IPS DF 6.9 (cell line): ENCODE results near the gene EXOC6B.

Experiments
- DNase-seq: peaks from one replicate; pipeline ENCODE4 v3.0.0-alpha.2; 2013; ENCODE audit warnings: low read depth, low spot score
- H3K27ac ChIP-seq: one replicate; pipeline ENCODE4 v1.5.1; 2013; ENCODE audit warnings: low read length, control low read depth
- H3K27me3 ChIP-seq: 2 replicates; pipeline ENCODE4 v1.6.1; 2013; ENCODE audit warnings: mild to moderate bottlenecking, low read length; ENCODE audit not compliant: control insufficient read depth, insufficient read depth
- H3K36me3 ChIP-seq: 2 replicates; pipeline ENCODE4 v1.6.1; 2013; ENCODE audit warnings: low read length; ENCODE audit not compliant: control insufficient read depth, insufficient read depth
- H3K4me1 ChIP-seq: 2 replicates; pipeline ENCODE4 v1.6.1; 2013; ENCODE audit warnings: low read length; ENCODE audit not compliant: control insufficient read depth, insufficient read depth
- H3K4me3 ChIP-seq: 2 replicates; pipeline ENCODE4 v1.5.1; 2013; ENCODE audit warnings: mild to moderate bottlenecking, low read length
- H3K9me3 ChIP-seq: 2 replicates; pipeline ENCODE4 v1.6.1; 2013; ENCODE audit warnings: low read length, inconsistent platforms; ENCODE audit not compliant: control insufficient read depth, insufficient read depth
- WGBS: extraction: QIAGEN DNeasy Blood & Tissue Kit; methylation state at CpG from one replicate; pipeline ENCODE4 v1.1.7; 2013; ENCODE audit warnings: mixed read lengths, missing lambda C conversion rate; ENCODE audit not compliant: insufficient read length, insufficient coverage; 5-methylcytosine and 5-hydroxymethylcytosine counted together

Gene EXOC6B

DNA sequence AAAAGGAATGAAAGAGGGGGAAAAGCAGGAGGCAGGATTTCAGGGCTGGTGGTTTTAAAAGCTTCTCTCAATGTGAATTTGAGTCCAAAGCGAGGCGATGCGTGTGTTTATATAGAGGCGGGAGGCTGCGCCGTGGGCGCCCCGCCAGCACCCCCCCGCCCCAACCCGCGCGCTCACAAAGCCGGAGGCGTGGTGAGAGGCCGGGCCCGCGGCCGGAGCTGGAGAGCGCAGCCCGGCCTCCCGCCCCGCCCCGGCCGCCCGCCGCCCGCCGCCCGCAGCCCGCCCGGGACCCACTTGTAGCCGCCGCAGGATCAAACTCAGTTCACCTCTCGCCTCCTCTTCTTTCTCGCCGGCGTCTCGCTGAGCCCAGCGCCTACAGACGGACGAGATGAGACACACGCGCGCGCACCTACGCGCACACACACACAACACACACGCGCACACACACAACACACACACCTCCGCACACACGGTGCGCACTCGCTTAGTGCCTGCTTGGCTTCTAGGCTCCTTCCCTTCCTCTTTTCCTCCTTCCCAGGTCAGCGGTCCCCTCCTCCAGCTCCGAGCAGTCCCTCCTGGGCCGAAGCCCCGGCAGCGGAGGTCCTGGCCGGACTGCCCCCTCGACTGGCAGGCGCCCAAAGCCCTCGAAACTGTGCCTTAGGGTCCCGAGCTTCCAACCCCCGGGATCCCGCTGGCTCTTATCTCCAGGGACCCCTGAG is 676.8 kb downstream of the EXOC6B start:
- DNase-seq: no peak
- Histone ChIP-seq H3K36me3 (no peaks in the 10 kb centered on the region), H3K9me3 (no peaks in the 10 kb centered on the region), H3K27me3 (peaks cover 50% of the 10 kb centered on the region), H3K4me3 (peak overlapping the region; percentile 52; the same call in 1 of the 2 replicates), H3K27ac (no peak overlapping the region), H3K4me1 (peaks cover 10% of the 10 kb centered on the region)
- no CpG with 5 or more reads among the region's 65 CpGs for WGBS

DNA sequence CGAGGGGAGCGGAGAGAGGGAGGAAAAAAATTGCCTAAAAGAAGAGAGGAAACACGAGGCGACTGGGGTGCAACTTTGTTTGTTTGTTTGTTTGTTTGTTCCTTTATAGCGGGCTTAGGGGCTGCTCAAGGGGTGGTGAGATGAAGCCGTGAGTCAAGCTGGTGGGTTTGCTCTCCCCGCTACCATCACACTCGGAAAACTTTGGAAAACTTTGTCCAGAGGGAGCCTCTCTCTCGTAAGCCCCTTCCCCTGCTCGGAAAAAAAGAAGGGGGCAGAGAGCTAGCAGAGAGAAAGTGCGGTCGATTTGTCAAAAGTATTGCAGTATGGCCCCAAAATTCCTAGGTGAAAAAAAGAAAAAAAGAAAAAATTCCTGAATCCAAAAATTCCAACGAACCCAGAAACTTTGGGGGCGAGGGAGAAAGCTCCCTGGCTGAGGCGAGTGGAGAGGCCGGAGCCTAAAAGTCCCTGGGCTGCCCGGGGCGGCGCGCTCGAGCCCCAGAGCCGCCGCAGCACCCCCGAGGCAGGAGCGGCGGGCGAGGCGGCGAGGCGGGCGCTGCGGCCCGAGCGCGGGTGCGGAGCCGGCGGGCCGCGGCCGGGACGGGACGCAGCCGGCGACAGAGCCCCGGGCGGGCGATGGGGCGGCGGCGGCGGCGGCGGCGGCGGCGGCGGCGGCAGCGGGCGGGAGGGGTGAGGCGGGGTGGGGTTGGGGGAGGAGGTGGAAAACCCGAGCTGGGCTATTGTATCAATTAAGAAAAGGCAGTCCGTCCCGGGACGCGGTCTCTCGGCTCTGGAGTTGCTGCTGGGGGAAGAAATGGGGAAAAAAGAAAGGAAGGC is 677.6 kb downstream of the EXOC6B start:
- no peak for DNase-seq
- Histone ChIP-seq H3K4me1 (peaks cover 12% of the 10 kb centered on the region), H3K27ac (no peak overlapping the region), H3K9me3 (no peaks in the 10 kb centered on the region), H3K4me3 (peak overlapping the region; percentile 16; the same call in 1 of the 2 replicates), H3K36me3 (no peaks in the 10 kb centered on the region), H3K27me3 (peaks cover 57% of the 10 kb centered on the region)
- WGBS: no CpG with 5 or more reads among the region's 68 CpGs

DNA sequence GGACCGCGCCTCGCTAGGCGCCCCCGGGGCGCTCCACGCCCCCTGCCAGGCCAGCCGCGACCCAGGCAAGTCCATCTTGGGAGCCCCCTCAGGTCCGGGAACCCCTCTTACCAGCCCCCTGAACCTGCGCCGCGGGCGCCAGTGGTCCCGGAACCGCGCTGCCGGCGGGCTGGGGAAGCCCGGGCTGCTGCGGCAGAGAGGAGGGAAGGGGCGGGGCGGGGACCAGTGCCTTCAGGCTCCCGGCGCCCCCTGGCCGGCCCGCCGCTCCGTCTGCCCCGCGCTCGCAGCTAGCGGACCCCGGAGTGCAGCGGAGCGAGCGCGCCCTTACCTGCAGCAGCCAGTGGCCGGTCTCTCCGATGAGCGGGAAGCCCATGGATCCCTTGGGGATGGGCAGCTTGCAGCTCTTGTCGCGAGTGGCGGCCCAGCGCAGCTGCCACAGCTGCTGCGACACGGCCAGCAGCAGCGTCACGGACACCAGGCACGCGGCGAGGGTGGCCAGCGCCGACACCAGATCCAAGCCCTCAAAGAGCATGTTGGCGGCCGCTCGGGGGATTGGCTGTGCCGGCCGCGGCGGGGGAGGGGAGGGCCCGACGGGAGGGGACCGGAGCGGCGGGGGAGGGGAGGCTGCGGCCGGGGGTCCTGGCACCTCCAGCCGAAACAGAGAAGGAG is 678.4 kb downstream of the EXOC6B start, which contains the start of gene CYP26B1:
Gene CYP26B1, minus strand, starts transcription at position 560 of the 669 bp plus-strand sequence. Its CDS starts 28 bp downstream, at position 532.
- H3K4me1 ChIP-seq: peaks cover 13% of the 10 kb centered on the region
- peaks cover 64% of the 10 kb centered on the region for H3K27me3 ChIP-seq
- no peaks in the 10 kb centered on the region for H3K9me3 ChIP-seq
- no peak for DNase-seq
- no peak within 1 kb of the TSS for H3K27ac ChIP-seq
- WGBS: no CpG with 5 or more reads among the region's 69 CpGs
- peak within 1 kb of the TSS; percentile 41; the same call in 1 of the 2 replicates for H3K4me3 ChIP-seq
- H3K36me3 ChIP-seq: no peaks in the 10 kb centered on the region

DNA sequence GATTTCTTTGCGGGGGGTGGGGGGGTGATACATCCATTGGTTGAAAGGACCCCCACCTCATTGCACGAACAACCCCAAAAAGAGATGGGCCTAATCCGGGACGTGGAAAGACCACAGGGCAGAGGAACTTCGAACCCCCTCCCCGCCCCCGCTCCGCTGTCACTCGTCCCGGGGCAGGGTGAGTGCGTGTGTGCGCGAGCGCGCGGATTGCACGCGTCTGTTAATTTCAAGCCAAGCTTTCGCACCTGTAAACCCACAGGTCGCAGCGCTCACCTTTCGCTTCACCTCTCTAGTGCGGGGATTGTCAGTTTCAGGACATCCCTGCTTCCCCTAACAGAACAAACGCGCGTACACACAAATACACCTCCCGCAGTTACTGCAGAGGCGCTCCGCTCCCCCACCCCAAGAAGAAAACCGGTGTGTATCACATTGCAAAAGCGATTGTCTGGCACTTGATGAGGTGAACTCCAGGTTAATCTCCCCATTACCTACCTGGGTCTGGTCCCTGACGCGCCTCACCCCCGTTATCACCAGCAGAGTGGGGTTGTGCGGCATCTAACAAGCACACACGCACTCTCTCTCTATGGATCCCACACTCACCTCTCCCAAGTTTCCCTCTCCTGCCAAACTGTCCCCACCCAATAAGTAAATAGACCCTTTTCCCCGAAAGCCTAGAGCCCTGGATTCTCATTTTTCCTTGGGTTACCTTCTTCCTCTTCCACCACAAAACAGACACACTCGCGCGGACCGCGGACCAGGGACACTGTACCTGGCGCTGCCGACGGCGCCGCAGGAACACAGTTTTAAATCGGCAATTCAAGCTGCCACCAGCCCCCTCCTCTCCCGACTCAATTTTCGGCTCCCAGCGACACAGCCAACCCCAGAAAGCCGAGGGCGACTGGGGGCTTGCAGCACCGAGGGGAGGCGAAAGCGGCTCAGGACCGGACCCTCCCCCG is 679.2 kb downstream of the EXOC6B start:
- Histone ChIP-seq H3K9me3 (no peaks in the 10 kb centered on the region), H3K27me3 (peaks cover 71% of the 10 kb centered on the region), H3K27ac (no peak overlapping the region), H3K36me3 (no peaks in the 10 kb centered on the region), H3K4me1 (peaks cover 14% of the 10 kb centered on the region), H3K4me3 (peak overlapping the region; percentile 41; the same call in 1 of the 2 replicates)
- DNase-seq: no peak
- WGBS: no CpG with 5 or more reads among the region's 58 CpGs

DNA sequence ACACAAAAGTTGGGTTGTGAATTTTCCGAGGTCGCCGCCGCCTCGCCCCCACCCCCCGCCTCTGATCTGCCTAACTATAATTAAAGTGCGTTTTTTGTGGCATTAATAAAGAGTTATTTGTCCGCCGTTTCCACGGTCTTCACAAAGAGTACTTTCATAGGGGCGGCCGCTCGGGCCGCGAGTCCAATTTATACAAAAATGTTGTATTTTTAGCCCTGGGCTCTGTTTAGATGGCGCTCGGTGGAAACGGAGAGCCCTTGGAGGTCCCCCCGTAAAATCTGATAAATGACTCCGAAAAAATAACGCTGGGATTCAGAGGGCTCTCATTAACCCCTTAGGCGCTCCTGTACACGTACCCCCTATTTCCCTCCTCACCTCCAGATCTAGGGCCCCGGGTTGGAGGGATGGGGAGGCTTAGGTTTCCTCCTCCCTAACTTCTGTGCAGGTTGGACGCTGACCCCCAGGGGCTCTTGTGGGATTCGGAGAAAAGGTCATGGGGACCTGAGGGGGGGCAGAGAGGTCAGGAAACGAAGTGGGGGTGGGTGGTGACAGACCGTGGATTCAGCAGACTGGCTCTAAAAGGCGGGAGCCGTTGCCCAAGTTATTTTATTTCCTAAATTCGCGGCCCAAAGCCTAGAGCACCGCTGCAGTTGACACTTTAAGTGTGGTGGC is 680.0 kb downstream of the EXOC6B start:
- no peaks in the 10 kb centered on the region for H3K36me3 ChIP-seq
- peak overlapping the region; percentile 52; the same call in 1 of the 2 replicates for H3K4me3 ChIP-seq
- peaks cover 73% of the 10 kb centered on the region for H3K27me3 ChIP-seq
- no peak for DNase-seq
- WGBS: no CpG with 5 or more reads among the region's 33 CpGs
- no peaks in the 10 kb centered on the region for H3K9me3 ChIP-seq
- H3K4me1 ChIP-seq: peaks cover 14% of the 10 kb centered on the region
- no peak overlapping the region for H3K27ac ChIP-seq

DNA sequence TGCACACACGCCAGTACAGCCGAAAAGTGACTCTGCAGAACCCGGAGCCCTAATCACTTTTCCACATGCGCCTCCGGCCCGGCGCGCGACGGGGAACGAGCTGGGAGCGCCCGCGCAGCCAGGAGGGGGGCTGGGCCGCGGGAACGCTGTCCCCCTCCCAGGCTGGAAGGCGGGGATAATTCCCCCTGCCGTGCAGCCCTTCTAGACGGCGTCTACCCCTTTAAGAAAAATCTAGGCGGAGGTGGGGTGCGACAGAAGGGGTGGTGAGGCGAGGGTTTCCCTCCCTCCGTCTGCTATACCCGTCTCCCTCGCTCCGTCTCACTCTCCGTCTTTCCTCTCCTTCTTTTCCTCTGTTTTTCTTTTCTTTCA is 680.6 kb downstream of the EXOC6B start:
- Histone ChIP-seq H3K4me1 (peaks cover 14% of the 10 kb centered on the region), H3K36me3 (no peaks in the 10 kb centered on the region), H3K27ac (no peak overlapping the region), H3K4me3 (peak overlapping the region; percentile 52; the same call in 1 of the 2 replicates), H3K27me3 (peaks cover 74% of the 10 kb centered on the region), H3K9me3 (no peaks in the 10 kb centered on the region)
- WGBS: no CpG with 5 or more reads among the region's 29 CpGs
- DNase-seq: no peak

DNA sequence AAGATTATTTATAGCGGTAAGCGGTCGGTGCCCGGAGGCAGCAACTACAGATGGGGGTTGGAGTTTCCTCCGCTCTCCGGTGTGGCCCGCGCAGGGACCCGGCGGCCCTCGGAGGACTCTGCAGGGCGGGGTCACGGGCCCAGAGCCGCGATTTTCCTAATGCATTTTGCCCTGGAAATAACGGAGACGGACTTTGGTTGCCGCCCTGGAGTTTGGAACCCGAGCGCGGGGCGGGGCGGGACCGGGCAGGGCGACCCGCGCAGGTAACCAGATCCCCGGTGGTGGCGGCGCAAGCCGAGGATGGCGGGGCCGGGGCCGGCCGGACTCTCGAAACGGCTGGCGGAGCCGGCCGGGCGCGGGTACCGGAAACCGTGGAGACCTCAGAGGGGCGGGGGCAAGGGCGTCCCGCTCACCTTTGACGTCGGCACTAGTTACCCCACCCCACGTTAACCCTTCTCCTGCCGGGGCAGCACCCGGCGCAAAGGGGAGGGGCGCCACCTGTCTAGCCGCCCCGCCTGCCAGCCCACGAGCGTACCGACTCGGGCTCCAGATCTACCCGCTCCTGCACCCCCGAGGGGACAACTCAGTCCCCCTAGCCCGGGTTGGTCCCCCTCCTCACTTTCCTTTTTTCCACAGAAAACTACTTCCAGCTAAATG is 681.1 kb downstream of the EXOC6B start:
- H3K9me3 ChIP-seq: no peaks in the 10 kb centered on the region
- H3K4me1 ChIP-seq: peaks cover 10% of the 10 kb centered on the region
- H3K27ac ChIP-seq: no peak overlapping the region
- no CpG with 5 or more reads among the region's 63 CpGs for WGBS
- H3K4me3 ChIP-seq: peak overlapping the region; percentile 52; the same call in 1 of the 2 replicates
- no peak for DNase-seq
- H3K36me3 ChIP-seq: no peaks in the 10 kb centered on the region
- peaks cover 70% of the 10 kb centered on the region for H3K27me3 ChIP-seq

DNA sequence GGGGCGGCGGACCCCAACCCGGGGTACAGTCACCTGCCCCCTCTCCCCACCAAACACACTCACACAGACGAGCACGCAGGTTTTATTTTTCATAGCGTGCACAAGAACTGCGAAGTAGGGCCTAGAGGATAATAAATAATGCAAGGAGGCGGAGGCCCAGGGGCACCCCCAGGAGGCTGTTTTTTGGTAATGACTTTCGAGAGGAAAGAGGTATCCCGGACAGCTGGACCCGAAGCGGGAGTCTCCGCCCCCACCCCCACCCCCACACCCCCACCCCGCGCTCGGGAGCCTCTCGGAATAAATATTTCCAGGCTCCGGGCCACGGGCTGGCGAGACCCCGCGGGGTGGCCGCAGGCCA is 681.6 kb downstream of the EXOC6B start:
- Histone ChIP-seq H3K27ac (no peak overlapping the region), H3K4me3 (peak overlapping the region; percentile 52; the same call in 1 of the 2 replicates), H3K27me3 (peaks cover 65% of the 10 kb centered on the region), H3K36me3 (no peaks in the 10 kb centered on the region), H3K4me1 (peaks cover 10% of the 10 kb centered on the region), H3K9me3 (no peaks in the 10 kb centered on the region)
- no peak for DNase-seq
- no CpG with 5 or more reads among the region's 23 CpGs for WGBS
